DOHH2 (cell line): ENCODE measurements around the gene CTRL.

Experiments
- H3F3A ChIP-seq: fragments of 200-600 bp; sonication (generic), shearing (Covaris generic); 2 replicates; pipeline ENCODE4 v1.6.0; 2016; ENCODE audit warnings: antibody characterized with exemption, mild to moderate bottlenecking; ENCODE audit not compliant: control insufficient read depth, insufficient read depth
- H3K27ac ChIP-seq: fragments of 200-600 bp; sonication (generic); 2 replicates; pipeline ENCODE4 v1.5.1; 2014; ENCODE audit warnings: low read depth, mild to moderate bottlenecking, low read length, moderate library complexity
- H3K27me3 ChIP-seq: fragments of 200-600 bp; sonication (generic); 2 replicates; pipeline ENCODE4 v1.6.1; 2014; ENCODE audit warnings: mild to moderate bottlenecking, low read length, mixed read lengths; ENCODE audit not compliant: control insufficient read depth
- H3K36me3 ChIP-seq: fragments of 200-600 bp; sonication (generic); 2 replicates; pipeline ENCODE4 v1.6.1; 2014; ENCODE audit warnings: mild to moderate bottlenecking, low read length, moderate library complexity, mixed read lengths; ENCODE audit not compliant: control insufficient read depth
- H3K4me1 ChIP-seq: fragments of 200-600 bp; sonication (generic); 2 replicates; pipeline ENCODE4 v1.6.1; 2014; ENCODE audit warnings: mild to moderate bottlenecking, low read length, mixed read lengths; ENCODE audit not compliant: control insufficient read depth
- H3K4me2 ChIP-seq: fragments of 200-600 bp; sonication (generic); 2 replicates; pipeline ENCODE4 v1.6.0; 2014; ENCODE audit warnings: mild to moderate bottlenecking, low read length, moderate library complexity
- H3K4me3 ChIP-seq: fragments of 200-600 bp; sonication (generic); 2 replicates; pipeline ENCODE4 v1.5.1; 2014; ENCODE audit warnings: mild to moderate bottlenecking, low read length, mixed read lengths
- H3K79me2 ChIP-seq: fragments of 200-600 bp; sonication (generic); 2 replicates; pipeline ENCODE4 v1.6.1; 2014; ENCODE audit warnings: mild to moderate bottlenecking, low read length, mixed read lengths; ENCODE audit not compliant: control insufficient read depth
- H3K9me2 ChIP-seq: fragments of 200-600 bp; sonication (generic); replicated peaks from 2 replicates; pipeline ENCODE4 v1.6.1; 2014; ENCODE audit warnings: mild to moderate bottlenecking, low read length, mixed read lengths; ENCODE audit not compliant: control insufficient read depth
- H3K9me3 ChIP-seq: fragments of 200-600 bp; sonication (generic); 2 replicates; pipeline ENCODE4 v1.6.1; 2014; ENCODE audit warnings: antibody characterized with exemption, low read length, mixed read lengths; ENCODE audit not compliant: control insufficient read depth, insufficient read depth
- H4K20me1 ChIP-seq: fragments of 200-600 bp; sonication (generic); 2 replicates; pipeline ENCODE4 v1.6.0; 2014; ENCODE audit warnings: low read depth, mild to moderate bottlenecking, antibody characterized with exemption, low read length, moderate library complexity; ENCODE audit not compliant: control insufficient read depth, insufficient read depth
- CTCF ChIP-seq: fragments of 200-600 bp; sonication (generic); IDR thresholded peaks from one replicate; pipeline ENCODE4 v1.5.1; 2014; ENCODE audit warnings: antibody characterized with exemption, mild to moderate bottlenecking, low read depth, low read length; ENCODE audit not compliant: poor library complexity, severe bottlenecking
- EZH2phosphoT487 ChIP-seq: fragments of 200-600 bp; sonication (generic); IDR thresholded peaks from 2 replicates; pipeline ENCODE4 v1.6.1; 2017; ENCODE audit warnings: borderline replicate concordance, mild to moderate bottlenecking, antibody characterized with exemption, low read length, moderate library complexity, mixed read lengths

CTRL gene

GRCh38 chr16:67884684-67885083, 47.0 kb downstream of the CTRL start, which contains the start of gene NRN1L:
TSS of gene NRN1L (plus strand) at chr16:67884885. CDS start at chr16:67884904, 19 bp downstream.
- Histone ChIP-seq H3K27ac (no peak within 1 kb of the TSS), H3K36me3 (peaks cover 57% of the 10 kb centered on the region)

GRCh38 chr16:67883872-67884261, 47.8 kb downstream of the CTRL start:
- Histone ChIP-seq H3K27ac (no peak overlapping the region), H3K4me3 (no peak overlapping the region), H3K9me2 (no peaks in the 10 kb centered on the region), H3K79me2 (no peaks in the 10 kb centered on the region), H3K4me1 (no peaks in the 10 kb centered on the region), H3F3A (0 out of 2 replicates have a peak, but pooled peaks cover 2% of the 10 kb centered on the region), H3K36me3 (peaks cover 65% of the 10 kb centered on the region), H3K9me3 (no peaks in the 10 kb centered on the region), H4K20me1 (no peaks in the 10 kb centered on the region), H3K4me2 (no peak overlapping the region), H3K27me3 (no peaks in the 10 kb centered on the region)
- TF ChIP-seq EZH2phosphoT487 = no peak
- peak; percentile 96 for TF ChIP-seq CTCF

More at GRCh38 chr16:67884684-67885083, 47.0 kb downstream of the CTRL start, which contains the start of gene NRN1L:
- TF ChIP-seq CTCF (no peak), EZH2phosphoT487 (no peak)
- H3F3A ChIP-seq = 0 out of 2 replicates have a peak, but pooled peaks cover 2% of the 10 kb centered on the region
- H4K20me1 ChIP-seq = no peaks in the 10 kb centered on the region
- H3K4me2 ChIP-seq = no peak within 1 kb of the TSS
- H3K9me3 ChIP-seq = no peaks in the 10 kb centered on the region
- H3K4me1 ChIP-seq = no peaks in the 10 kb centered on the region
- no peak within 1 kb of the TSS for H3K4me3 ChIP-seq
- H3K27me3 ChIP-seq = no peaks in the 10 kb centered on the region
- H3K79me2 ChIP-seq = no peaks in the 10 kb centered on the region
- no peaks in the 10 kb centered on the region for H3K9me2 ChIP-seq

DNA sequence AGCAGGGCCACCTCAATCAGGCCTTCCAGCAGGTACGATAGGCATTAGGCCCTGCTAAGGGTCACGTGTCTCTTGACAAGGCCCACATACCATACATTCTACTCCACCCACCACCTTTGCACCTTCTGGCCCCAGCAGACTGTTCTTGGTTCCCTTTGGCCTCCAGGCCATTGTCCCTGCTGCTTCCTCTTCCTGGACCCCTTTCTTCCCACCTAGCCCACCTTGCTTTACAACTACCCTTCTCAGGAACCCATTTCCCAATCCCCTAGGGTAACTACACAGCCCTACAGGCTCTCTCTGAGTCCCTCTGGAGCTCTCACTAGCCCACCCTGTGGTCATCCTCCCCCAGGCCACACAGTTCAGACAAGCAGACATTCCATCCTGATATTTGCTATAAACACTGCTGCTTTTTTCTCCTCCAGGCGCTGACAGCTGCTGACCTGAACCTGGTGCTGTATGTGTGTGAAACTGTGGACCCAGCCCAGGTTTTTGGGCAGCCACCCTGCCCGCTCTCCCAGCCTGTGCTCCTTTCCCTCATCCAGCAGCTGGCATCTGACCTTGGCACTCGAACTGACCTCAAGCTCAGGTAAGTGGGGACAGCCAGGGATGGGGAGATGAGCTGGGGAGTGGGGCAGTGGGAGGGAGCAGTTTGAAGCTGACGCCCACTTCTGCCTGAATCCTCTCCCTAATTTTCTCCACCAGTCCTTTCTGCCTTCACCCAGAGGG, 48.4 kb downstream of the CTRL start:
- H3K27me3 ChIP-seq = no peaks in the 10 kb centered on the region
- H3K79me2 ChIP-seq = no peaks in the 10 kb centered on the region
- H4K20me1 ChIP-seq = no peaks in the 10 kb centered on the region
- no peak for TF ChIP-seq EZH2phosphoT487
- no peak for TF ChIP-seq CTCF
- no peak overlapping the region for H3K27ac ChIP-seq
- H3K4me2 ChIP-seq = no peak overlapping the region
- no peaks in the 10 kb centered on the region for H3K9me2 ChIP-seq
- peaks cover 71% of the 10 kb centered on the region for H3K36me3 ChIP-seq
- H3F3A ChIP-seq = 0 out of 2 replicates have a peak, but pooled peaks cover 2% of the 10 kb centered on the region
- H3K4me1 ChIP-seq = no peaks in the 10 kb centered on the region
- H3K9me3 ChIP-seq = no peaks in the 10 kb centered on the region
- no peak overlapping the region for H3K4me3 ChIP-seq
